HepG2 (cell line): ENCODE measurements around the gene RTN4. TPM values are rescaled to one million over a fixed set of nuclear protein-coding genes. Genes with fewer than 3 reads are reported as not detected.

Source experiments
- ARHGAP35 ChIP-seq: sonication (generic); formaldehyde crosslinking; IDR thresholded peaks from 2 replicates; pipeline ENCODE4 v1.9.0; 2022; ENCODE audit warnings: mild to moderate bottlenecking, inconsistent platforms, moderate library complexity, missing genetic modification reagents, borderline replicate concordance
- ATF4 ChIP-seq, 2 experiments: fragments of 450-650 bp in 1 of 2; sonication (generic) in 1 of 2; formaldehyde crosslinking; IDR thresholded peaks; 2 replicates each; pipeline versions ENCODE4 v1.5.0 to v1.8.0; 2020 to 2022; ENCODE audit warnings: mild to moderate bottlenecking in 1 of 2, missing genetic modification reagents in 1 of 2
- CEBPB ChIP-seq: IDR thresholded peaks from 2 replicates; pipeline ENCODE4 v1.6.1; 2011; ENCODE audit warnings: low read depth, low read length, improper control_type of control experiment, borderline replicate concordance
- FOSL2 ChIP-seq: sonication (generic); formaldehyde crosslinking; IDR thresholded peaks from 2 replicates; pipeline ENCODE4 v1.4.0; 2020; ENCODE audit warnings: missing genetic modification reagents
- FOXP1 ChIP-seq, 2 experiments: fragments of 450-650 bp in 1 of 2; IDR thresholded peaks; 2 replicates each; pipeline ENCODE4 v1.6.1; 2017 to 2018; ENCODE audit warnings: antibody characterized with exemption in 1 of 2
- KDM4B ChIP-seq: sonication (generic); formaldehyde crosslinking; IDR thresholded peaks from 2 replicates; pipeline ENCODE4 v1.4.0; 2020; ENCODE audit warnings: missing genetic modification reagents
- MYC ChIP-seq: sonication (generic); formaldehyde crosslinking; IDR thresholded peaks from 2 replicates; pipeline ENCODE4 v1.9.0; 2021; ENCODE audit warnings: missing genetic modification reagents, borderline replicate concordance
- MYPOP ChIP-seq: sonication (generic); formaldehyde crosslinking; IDR thresholded peaks from 2 replicates; pipeline ENCODE4 v1.8.1; 2023; ENCODE audit warnings: mild to moderate bottlenecking, moderate library complexity, missing genetic modification reagents
- ONECUT2 ChIP-seq: sonication (generic); formaldehyde crosslinking; IDR thresholded peaks from 2 replicates; pipeline ENCODE4 v1.4.0; 2020; ENCODE audit warnings: missing genetic modification reagents
- PAF1 ChIP-seq: IDR thresholded peaks from 2 replicates; pipeline ENCODE4 v1.6.1; 2016; ENCODE audit warnings: missing genetic modification reagents, missing compliant biosample characterization
- SP140L ChIP-seq: sonication (generic); formaldehyde crosslinking; IDR thresholded peaks from 2 replicates; pipeline ENCODE4 v1.4.0; 2020; ENCODE audit warnings: missing genetic modification reagents, borderline replicate concordance
- SP5 ChIP-seq: IDR thresholded peaks from 2 replicates; pipeline ENCODE4 v1.6.1; 2016; ENCODE audit warnings: low read depth, borderline replicate concordance
- ZNF232 ChIP-seq: sonication (generic); formaldehyde crosslinking; IDR thresholded peaks from 2 replicates; pipeline ENCODE4 v1.4.0; 2020; ENCODE audit warnings: missing genetic modification reagents, borderline replicate concordance
- ZNF337 ChIP-seq: sonication (generic); formaldehyde crosslinking; IDR thresholded peaks from 2 replicates; pipeline ENCODE4 v1.5.1; 2020; ENCODE audit warnings: missing genetic modification reagents, low read depth, mild to moderate bottlenecking, borderline replicate concordance
- ZNF382 ChIP-seq: sonication (generic); formaldehyde crosslinking; IDR thresholded peaks from 2 replicates; pipeline ENCODE4 v1.5.0; 2020; ENCODE audit warnings: missing genetic modification reagents, mild to moderate bottlenecking, borderline replicate concordance
- ZNF501 ChIP-seq: sonication (generic); formaldehyde crosslinking; IDR thresholded peaks from 2 replicates; pipeline ENCODE4 v1.5.1; 2020; ENCODE audit warnings: mild to moderate bottlenecking, moderate library complexity, missing genetic modification reagents
- ZNF557 ChIP-seq: sonication (generic); formaldehyde crosslinking; IDR thresholded peaks from 2 replicates; pipeline ENCODE4 v1.4.0; 2020; ENCODE audit warnings: missing genetic modification reagents
- ZNF569 ChIP-seq: sonication (generic); formaldehyde crosslinking; IDR thresholded peaks from 2 replicates; pipeline ENCODE4 v1.5.0; 2020; ENCODE audit warnings: mild to moderate bottlenecking, missing genetic modification reagents, moderate library complexity, borderline replicate concordance
- ZNF720 ChIP-seq: sonication (generic); formaldehyde crosslinking; IDR thresholded peaks from 2 replicates; pipeline ENCODE4 v1.4.0; 2020; ENCODE audit warnings: missing genetic modification reagents
- ZNF747 ChIP-seq: sonication (generic); formaldehyde crosslinking; IDR thresholded peaks from 2 replicates; pipeline ENCODE4 v1.8.1; 2023; ENCODE audit warnings: missing genetic modification reagents, mild to moderate bottlenecking, borderline replicate concordance
- polyA plus RNA-seq, 8 experiments: library from polyadenylated mRNA; depleted of rRNA in 3 of 8; stranded (reverse) in 7 of 8; unstranded in 1 of 8; fragments of >200 nt; fragmentation: Illumina TruSeq in 4 of 8; extraction: Trizol in 4 of 8; gene quantifications; 2 replicates each; pipeline versions ENCODE4 v1.2.1 to v1.2.3, GENCODE V29; 2011 to 2016; ENCODE audit warnings: low read depth in 4 of 8, missing spikeins in 1 of 8, mixed read lengths in 1 of 8; ENCODE audit not compliant: insufficient read depth in 1 of 8
- total RNA-seq, 5 experiments: library from RNA; depleted of rRNA; stranded (reverse); fragments of >200 nt; fragmentation: Illumina TruSeq; extraction: Trizol; gene quantifications; 2 replicates each; pipeline ENCODE4 v1.2.3, GENCODE V29; 2016; ENCODE audit warnings: low read depth in 1 of 5
- TF ChIP-seq, protein P1 (sequence below): sonication (generic); formaldehyde crosslinking; IDR thresholded peaks from 2 replicates; pipeline ENCODE4 v1.5.1; 2020; ENCODE audit warnings: mild to moderate bottlenecking, missing genetic modification reagents, borderline replicate concordance
- TF ChIP-seq, protein P2 (sequence below): sonication (generic); formaldehyde crosslinking; IDR thresholded peaks from 2 replicates; pipeline ENCODE4 v1.5.0; 2020; ENCODE audit warnings: missing genetic modification reagents
- TF ChIP-seq, protein P3 (sequence below): sonication (generic); formaldehyde crosslinking; IDR thresholded peaks from 2 replicates; pipeline ENCODE4 v1.4.0; 2020; ENCODE audit warnings: mild to moderate bottlenecking, missing genetic modification reagents

The RTN4 gene
- total and polyA plus RNA-seq, 2 of the 13 experiments (the other 11 are each of a cell fraction or from before 2014, with no cell fraction given) = 98.4 to 133 TPM

DNA sequence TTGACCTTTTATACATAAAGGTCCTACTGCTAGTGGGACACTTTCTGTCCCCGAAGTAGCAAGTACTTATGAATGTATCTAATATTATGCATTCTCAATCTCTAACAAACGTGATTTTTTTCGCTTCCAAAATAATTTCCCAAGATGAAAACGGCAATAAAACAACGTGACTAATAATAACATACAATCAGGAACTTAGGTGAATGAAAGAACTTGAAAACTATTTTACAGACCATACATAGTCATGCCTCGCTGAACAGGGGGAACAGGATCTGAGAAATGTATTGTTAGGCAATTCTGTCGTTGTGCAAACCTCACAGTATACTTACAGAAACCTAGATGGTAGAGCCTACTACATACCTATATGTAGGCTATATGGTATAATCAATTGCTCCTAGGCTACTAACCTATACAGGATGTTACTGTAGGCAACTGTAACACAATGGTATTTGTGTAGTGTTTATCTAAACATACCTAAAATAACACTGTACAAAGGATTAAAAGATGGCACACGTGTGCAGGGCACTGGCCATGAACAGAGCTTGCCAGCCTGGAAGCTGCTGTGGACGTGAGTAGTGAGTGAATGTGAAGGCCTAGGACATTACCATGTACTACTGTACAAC is 2.5 kb downstream of the RTN4 start (continued):
- TF ChIP-seq FOXP1 (IDR thresholded peaks at IDR 0.05) (no peak), FOXP1 (CRISPR knock-in tag; IDR thresholded peaks at IDR 0.05) (peak; percentile 29; the same call in 1 of the 2 replicates), FOSL2 (CRISPR knock-in tag) (no peak; the same call in 1 of the 2 replicates), SP140L (no peak), ZNF720 (CRISPR knock-in tag) (no peak), ATF4 (CRISPR knock-in tag; IDR thresholded peaks at IDR 0.05) (no peak; a peak in 1 of 4 replicates), ZNF569 (CRISPR knock-in tag) (no peak), SP5 (CRISPR knock-in tag) (no peak), ZNF747 (CRISPR knock-in tag) (no peak), CEBPB (peak; percentile 90), ARHGAP35 (CRISPR knock-in tag) (no peak), ZNF382 (CRISPR knock-in tag) (no peak), ZNF501 (CRISPR knock-in tag) (no peak), KDM4B (no peak), ZNF337 (CRISPR knock-in tag) (no peak), ZNF557 (no peak), MYPOP (CRISPR knock-in tag) (no peak; the same call in 1 of the 2 replicates), MYC (CRISPR knock-in tag) (no peak), ZNF232 (CRISPR knock-in tag) (no peak), ONECUT2 (no peak), PAF1 (CRISPR knock-in tag) (no peak)
- TF ChIP-seq, protein P1, sequence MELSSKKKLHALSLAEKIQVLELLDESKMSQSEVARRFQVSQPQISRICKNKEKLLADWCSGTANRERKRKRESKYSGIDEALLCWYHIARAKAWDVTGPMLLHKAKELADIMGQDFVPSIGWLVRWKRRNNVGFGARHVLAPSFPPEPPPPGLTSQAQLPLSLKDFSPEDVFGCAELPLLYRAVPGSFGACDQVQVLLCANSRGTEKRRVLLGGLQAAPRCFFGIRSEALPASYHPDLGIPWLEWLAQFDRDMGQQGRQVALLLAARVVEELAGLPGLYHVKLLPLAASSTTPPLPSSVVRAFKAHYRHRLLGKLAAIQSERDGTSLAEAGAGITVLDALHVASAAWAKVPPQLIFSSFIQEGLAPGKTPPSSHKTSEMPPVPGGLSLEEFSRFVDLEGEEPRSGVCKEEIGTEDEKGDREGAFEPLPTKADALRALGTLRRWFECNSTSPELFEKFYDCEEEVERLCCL (CRISPR knock-in tag) = no peak
- TF ChIP-seq, protein P2, sequence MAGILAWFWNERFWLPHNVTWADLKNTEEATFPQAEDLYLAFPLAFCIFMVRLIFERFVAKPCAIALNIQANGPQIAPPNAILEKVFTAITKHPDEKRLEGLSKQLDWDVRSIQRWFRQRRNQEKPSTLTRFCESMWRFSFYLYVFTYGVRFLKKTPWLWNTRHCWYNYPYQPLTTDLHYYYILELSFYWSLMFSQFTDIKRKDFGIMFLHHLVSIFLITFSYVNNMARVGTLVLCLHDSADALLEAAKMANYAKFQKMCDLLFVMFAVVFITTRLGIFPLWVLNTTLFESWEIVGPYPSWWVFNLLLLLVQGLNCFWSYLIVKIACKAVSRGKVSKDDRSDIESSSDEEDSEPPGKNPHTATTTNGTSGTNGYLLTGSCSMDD (CRISPR knock-in tag) = no peak
- TF ChIP-seq, protein P3, sequence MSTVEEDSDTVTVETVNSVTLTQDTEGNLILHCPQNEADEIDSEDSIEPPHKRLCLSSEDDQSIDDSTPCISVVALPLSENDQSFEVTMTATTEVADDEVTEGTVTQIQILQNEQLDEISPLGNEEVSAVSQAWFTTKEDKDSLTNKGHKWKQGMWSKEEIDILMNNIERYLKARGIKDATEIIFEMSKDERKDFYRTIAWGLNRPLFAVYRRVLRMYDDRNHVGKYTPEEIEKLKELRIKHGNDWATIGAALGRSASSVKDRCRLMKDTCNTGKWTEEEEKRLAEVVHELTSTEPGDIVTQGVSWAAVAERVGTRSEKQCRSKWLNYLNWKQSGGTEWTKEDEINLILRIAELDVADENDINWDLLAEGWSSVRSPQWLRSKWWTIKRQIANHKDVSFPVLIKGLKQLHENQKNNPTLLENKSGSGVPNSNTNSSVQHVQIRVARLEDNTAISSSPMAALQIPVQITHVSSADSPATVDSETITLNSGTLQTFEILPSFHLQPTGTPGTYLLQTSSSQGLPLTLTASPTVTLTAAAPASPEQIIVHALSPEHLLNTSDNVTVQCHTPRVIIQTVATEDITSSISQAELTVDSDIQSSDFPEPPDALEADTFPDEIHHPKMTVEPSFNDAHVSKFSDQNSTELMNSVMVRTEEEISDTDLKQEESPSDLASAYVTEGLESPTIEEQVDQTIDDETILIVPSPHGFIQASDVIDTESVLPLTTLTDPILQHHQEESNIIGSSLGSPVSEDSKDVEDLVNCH (CRISPR knock-in tag) = no peak
